Activated CD8-positive, alpha-beta memory T cell treated with anti-CD3 and anti-CD28 coated beads, Interleukin-2, amount 50 U/mL, for 48 hours (primary cell): ENCODE measurements around the gene NFKBIE.
A peak's percentile ranks its signal among the peaks of the same experiment; 100 is the strongest.

Experiments used
- DNase-seq: peaks from one replicate; pipeline ENCODE4 v3.0.0-alpha.2; 2020

The NFKBIE gene

DNA sequence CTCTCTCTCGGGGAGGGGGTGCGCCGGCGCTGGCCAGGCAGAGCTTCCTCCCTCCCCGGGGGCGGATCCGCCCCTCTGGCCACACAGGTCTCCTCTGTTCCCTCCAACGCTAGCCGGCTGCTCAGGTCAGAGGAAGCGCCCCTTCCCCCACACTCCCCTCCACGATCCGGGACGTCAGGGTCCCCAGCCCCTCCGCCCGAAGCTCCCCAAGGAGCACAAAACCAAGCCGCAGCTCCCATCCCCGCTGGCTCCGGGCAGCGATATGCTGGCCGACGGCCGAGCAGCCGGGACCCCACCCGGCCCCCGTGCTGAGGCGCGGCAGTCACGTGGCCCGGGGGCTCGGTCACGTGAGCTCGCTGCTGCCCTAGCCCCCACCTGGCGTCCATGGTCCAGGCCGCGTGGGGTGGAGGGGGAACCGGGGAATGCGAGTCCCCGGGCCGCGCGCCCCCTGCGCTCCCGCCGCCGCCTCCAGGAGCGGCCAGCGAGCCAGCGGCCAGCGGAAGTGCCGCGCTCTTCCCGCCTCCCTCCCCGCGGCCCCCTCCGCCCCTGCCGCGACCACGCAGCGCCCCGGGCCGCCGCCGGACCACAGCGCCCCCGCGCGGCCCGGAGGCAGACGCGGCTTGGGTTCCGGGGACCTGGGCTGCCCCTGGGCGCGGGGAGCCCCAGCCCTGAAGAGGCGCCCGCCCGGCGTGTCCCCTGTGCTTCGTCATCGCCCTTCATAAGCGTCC, 8.2 kb downstream of the NFKBIE start, which contains the start of gene SLC35B2:
Gene SLC35B2 (minus strand): TSS at position 504 of the 728 bp plus-strand sequence. CDS start 118 bp downstream, at position 386.
- DNase-seq, result peak; percentile 85

GRCh38 chr6:44256775-44257024, 8.7 kb downstream of the NFKBIE start:
- DNase-seq, result no peak

- peak; percentile 75 for DNase-seq
Observed at GRCh38 chr6:44255871-44256774, 9.2 kb downstream of the NFKBIE start.

DNA sequence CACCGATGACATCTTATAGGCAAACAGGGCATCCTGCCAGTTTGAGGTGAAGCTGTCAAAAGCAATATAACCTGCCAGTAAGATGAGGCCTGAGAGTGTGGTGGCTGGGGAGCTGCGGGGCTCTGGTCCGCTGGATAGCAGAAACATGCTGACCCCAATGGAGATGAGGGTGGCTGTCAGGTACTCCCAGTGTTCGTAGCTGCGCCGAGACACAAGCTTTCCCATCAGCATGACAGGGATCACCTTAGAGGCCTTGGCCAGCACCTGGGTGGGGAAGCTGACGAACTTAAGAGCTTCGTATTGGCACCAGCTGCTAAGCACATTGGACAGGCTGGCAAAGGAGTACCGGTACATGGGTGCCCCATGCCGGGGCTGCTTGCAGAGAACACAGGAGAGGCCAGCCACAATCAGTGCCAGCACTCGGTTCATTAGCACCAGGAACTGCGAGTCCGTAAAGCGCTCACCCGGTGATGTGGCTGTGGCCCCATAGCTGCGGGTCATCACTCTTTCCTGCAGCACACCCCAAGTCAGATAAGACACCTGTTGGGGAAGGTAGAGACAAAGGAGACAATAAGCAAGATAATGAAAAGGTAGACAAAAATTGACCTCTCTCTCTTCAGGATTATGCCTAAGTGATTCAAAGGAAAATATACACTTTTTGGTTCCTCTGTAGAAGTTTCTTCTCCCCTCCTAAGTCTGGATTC, 10.1 kb downstream of the NFKBIE start:
- DNase-seq, result peak; percentile 88

DNA sequence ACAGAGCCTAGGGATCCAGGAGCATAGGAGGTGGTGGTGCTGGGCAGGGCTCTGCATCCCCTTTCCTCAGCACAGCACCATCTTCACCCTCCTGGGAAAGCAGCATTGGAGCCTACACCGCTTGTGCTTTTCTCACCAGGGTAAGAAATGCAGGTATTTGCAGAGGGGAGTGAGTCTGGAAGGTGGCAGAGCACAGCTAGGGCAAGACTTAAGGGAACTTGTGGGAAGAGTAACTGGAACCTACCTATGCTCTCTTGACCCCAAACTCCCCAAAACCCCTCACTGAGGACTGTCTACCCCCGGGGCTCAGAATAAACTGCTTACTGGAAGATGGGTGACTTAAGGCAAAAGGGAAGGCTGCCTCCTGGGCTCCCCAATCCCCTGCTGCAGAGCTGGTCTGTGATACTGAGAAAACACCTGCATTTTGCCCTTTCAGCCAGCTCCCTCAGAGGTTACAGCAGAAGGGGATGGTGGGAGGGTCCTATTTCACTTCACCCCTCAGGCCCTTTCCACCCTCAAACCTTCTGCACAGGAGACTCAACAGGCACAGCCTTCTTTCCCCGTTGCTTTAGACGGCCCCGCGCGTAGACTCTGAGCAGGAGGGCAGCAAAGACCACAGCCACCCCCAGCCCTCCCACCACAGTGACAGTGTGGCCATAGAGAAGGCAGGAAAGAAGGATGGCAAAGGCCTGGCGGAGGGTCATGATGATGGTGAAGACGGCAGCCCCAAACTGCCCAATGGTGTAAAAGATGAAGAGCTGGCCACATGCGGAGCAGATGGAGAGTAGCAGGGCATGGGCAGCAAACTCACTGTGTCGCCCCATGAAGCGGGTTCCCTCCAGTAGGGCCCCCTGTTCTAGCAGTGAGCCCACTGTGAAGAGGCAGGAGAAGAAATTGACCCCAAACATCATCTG, 10.9 kb downstream of the NFKBIE start:
- peak; percentile 85 for DNase-seq

- DNase-seq, result peak; percentile 78
Observed at GRCh38 chr6:44253307-44254101, 11.8 kb downstream of the NFKBIE start.

- no peak for DNase-seq
Observed at GRCh38 chr6:44251576-44252524, 13.5 kb downstream of the NFKBIE start.

- no peak for DNase-seq
Observed at GRCh38 chr6:44250718-44251123, 14.6 kb downstream of the NFKBIE start.

DNA sequence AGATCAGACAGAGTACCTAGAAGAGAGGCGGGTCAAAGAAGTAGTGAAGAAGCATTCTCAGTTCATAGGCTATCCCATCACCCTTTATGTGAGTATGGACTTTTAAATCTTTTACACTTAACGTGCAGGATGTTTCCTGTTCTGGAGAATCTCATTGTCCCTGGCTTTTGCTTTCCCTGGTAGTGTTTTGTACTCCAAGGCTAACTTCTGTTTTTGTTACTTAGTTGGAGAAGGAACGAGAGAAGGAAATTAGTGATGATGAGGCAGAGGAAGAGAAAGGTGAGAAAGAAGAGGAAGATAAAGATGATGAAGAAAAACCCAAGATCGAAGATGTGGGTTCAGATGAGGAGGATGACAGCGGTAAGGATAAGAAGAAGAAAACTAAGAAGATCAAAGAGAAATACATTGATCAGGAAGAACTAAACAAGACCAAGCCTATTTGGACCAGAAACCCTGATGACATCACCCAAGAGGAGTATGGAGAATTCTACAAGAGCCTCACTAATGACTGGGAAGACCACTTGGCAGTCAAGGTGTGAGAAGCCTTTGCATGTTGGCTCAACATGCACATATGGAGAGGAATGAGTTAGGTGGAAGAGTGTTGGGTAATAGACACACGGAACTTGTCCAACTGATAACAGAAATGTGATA, 15.2 kb downstream of the NFKBIE start:
- DNase-seq, result no peak

GRCh38 chr6:44249082-44249748, 16.1 kb downstream of the NFKBIE start:
- no peak for DNase-seq

- no peak for DNase-seq
Observed at GRCh38 chr6:44248579-44248978, 16.8 kb downstream of the NFKBIE start.

DNA sequence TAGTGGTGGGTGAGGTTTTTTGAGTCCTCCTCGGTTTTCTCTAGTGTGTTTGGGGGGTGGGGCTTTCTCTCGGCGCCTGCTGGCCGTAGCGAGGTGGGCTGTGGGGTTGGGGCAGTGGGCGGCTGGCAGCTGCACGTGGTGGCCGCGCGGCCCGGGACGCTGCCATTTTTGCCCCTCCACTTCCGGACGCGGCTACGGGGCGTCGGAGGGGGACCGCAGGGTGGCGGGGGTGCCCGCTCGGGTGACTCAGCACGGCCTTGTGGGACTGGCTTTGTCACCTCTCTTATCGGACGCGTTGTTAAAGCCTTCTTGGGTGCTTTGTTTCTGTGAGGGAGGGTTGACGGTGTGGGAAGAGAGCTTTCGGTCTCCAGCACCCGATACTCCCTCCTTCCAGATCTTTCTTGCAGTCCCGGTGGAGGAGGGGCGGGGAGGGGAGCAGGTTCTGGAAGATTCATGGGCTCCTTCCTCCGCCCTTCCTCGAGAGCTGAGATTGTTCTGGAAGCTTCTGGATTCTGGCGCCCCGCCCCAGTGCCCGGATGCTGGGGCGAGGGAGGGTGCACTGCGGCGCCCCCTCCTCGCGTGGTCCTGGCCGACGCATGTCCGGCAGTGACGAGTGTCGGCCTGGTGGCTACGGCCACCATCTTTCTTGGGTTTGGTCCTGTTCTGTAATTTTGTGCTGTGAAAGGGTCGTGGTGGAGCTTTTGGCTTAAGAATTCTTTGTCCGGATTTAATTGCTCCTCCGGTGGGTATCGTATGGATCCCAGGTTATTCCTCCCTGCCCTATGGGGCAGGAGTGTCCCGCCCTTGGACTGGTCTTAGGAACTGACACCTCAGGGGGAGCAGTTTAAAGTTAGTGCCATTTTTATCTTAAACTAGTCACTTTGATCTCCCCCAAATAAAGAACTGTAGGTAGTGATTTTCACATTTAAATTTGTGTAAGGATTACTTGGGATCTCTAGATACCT, 17.7 kb downstream of the NFKBIE start:
- peak; percentile 95 for DNase-seq

GRCh38 chr6:44246663-44247337, 18.6 kb downstream of the NFKBIE start, which contains the start of gene HSP90AB1:
Gene HSP90AB1 (plus strand): TSS chr6:44247101. CDS start chr6:44248630, 1,529 bp downstream.
- DNase-seq, result peak; percentile 98

GRCh38 chr6:44245912-44246662, 19.3 kb downstream of the NFKBIE start:
- DNase-seq, result peak; percentile 95

- no peak for DNase-seq
Observed at GRCh38 chr6:44245391-44245911, 19.9 kb downstream of the NFKBIE start.

DNA sequence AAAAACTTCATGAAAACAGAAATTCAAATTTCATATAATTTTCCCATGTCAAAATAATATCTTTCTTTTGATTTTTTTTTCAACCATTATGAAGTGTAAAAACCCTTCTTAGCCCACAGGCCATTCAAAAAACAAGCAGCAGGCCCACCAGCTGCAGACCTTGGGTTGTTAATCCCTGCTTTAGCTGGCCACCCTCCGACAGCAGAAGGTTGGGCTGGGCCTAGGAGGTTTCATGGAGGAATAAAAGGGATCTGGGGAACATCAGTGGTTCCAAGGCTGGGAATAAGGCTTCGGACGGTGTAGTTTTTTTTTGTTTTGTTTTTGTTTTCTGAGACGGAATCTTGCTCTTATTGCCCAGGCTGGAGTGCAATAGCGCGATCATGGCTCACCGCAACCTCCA, 22.0 kb downstream of the NFKBIE start:
- DNase-seq, result no peak
